Heart right ventricle (tissue), 16 donors: ENCODE results near the gene DRD4. TPM values are rescaled to one million over a fixed set of nuclear protein-coding genes. Genes with fewer than 3 reads are reported as not detected.

Experiments used
- ATAC-seq, 8 donors: fragments of 200-7000 bp; cut with Tn5 transposase; one replicate each; pipeline ENCODE4 v1.9.1; 2020; ENCODE audit warnings: mild to moderate bottlenecking in 8 of 8, moderate library complexity in 8 of 8, moderate number of reproducible peaks in 1 of 8
- DNase-seq, 2 donors: peaks; one replicate each; pipeline ENCODE4 v3.0.0-alpha.2; 2020
- H3K27ac ChIP-seq, 10 donors: fragments of 200-600 bp; sonication (generic) in 2 of 10; one replicate each; pipeline versions ENCODE4 v1.5.0 to v1.8.0; 2020 to 2022; ENCODE audit warnings: mild to moderate bottlenecking in 3 of 10
- H3K27me3 ChIP-seq, 7 donors: fragments of 200-600 bp; one replicate each; pipeline ENCODE4 v1.8.0; 2021 to 2022; ENCODE audit warnings: mild to moderate bottlenecking in 2 of 7
- H3K36me3 ChIP-seq, 9 donors: fragments of 200-600 bp; sonication (generic) in 1 of 9; one replicate each; pipeline versions ENCODE4 v1.5.0 to v1.8.0; 2020 to 2022; ENCODE audit warnings: mild to moderate bottlenecking in 2 of 9
- H3K4me1 ChIP-seq, 9 donors: fragments of 200-600 bp; sonication (generic) in 1 of 9; one replicate each; pipeline versions ENCODE4 v1.5.0 to v1.8.0; 2020 to 2022; ENCODE audit warnings: mild to moderate bottlenecking in 4 of 9
- H3K4me3 ChIP-seq, 10 donors: fragments of 200-600 bp; sonication (generic) in 2 of 10; one replicate each; pipeline versions ENCODE4 v1.5.0 to v1.8.0; 2020 to 2022; ENCODE audit warnings: mild to moderate bottlenecking in 7 of 10, moderate library complexity in 2 of 10
- H3K9me3 ChIP-seq, 11 donors: fragments of 200-600 bp in 10 of 11; sonication (generic) in 2 of 11; one replicate each; pipeline versions ENCODE4 v1.5.0 to v1.8.0; 2013 to 2022; ENCODE audit warnings: mild to moderate bottlenecking in 2 of 11, control low read depth in 1 of 11, moderate library complexity in 1 of 11
- CTCF ChIP-seq, 9 donors: fragments of 200-600 bp; sonication (generic) in 2 of 9; IDR thresholded peaks; one replicate each; pipeline versions ENCODE4 v1.5.0 to v1.8.0; 2021 to 2022; ENCODE audit warnings: antibody characterized with exemption in 9 of 9, mild to moderate bottlenecking in 5 of 9, moderate library complexity in 1 of 9
- WGBS, 2 donors: extraction: QIAGEN DNeasy Blood & Tissue Kit; methylation state at CpG; one replicate each; pipeline ENCODE4 v1.1.7; 2013; ENCODE audit warnings: inconsistent platforms in 1 of 2; 5-methylcytosine and 5-hydroxymethylcytosine counted together
- intact Hi-C, 10 donors: fragments of 100-400 bp; cut with DNase I; formaldehyde crosslinking; loops; one replicate each; pipeline versions ENCODE4 v1.11.1 to v1.14.2; 2022
- polyA plus RNA-seq, 2 donors: library from polyadenylated mRNA; stranded (reverse); fragments of 200-250 nt; gene quantifications; one replicate each; pipeline ENCODE4 v1.2.3, GENCODE V29; 2013
- total RNA-seq, 10 donors: library from RNA; stranded (reverse); fragmentation: NEBNext Ultra II Directional in 3 of 10; extraction: Animal tissue kit (Norgen Biotek cat#: 25700) in 3 of 10; gene quantifications; one replicate each; pipeline versions ENCODE4 v1.2.1 to v1.2.4, GENCODE V29; 2021 to 2023
- donor health status: Arrhythmogenic right ventricular cardiomyopathy.
- donor health status: ischemic (EF 13 %, LVEDD 7.1; RV severe dilation, severe dysfunction).
- donor health status: healthy with polysubstance abuse.
- donor health status: DM: no; HTN: yes; CAD: no.
- donor health status: DM: no; HTN: no; CAD: no.
- donor health status: ischemic (EF 25% LVEDD 6.9; RV normal size, moderate dysfunction).
- donor health status: ischemic (EF 25% LVEDD 5.7; RV mildly dilated, moderate dysfunction).
- donor health status: healthy.
- donor health status: DM: yes; HTN: yes; CAD: no.
- donor health status: Ischemic cardiomyopathy.
- donor health status: ischemic (EF 35%, LVEDD 5.7; RV mildly dilated, moderate dysfunction).
- donor health status: nonischemic (EF 11% LVEDD 7.7; RV severe dilation, severe dysfunction).
- donor health status: DM: yes; HTN: yes; CAD: no.
- donor health status: PGD.
- donor health status: ischemic (EF 29% LVEDD 5.4; RV normal size, mild dysfunction).
- donor health status: nonischemic (EF 23%, LVEDD 6.1; RV moderate dilation, normal function).

DRD4 gene
- total and polyA plus RNA-seq, 12 donors, result 0.09 to 0.72 (median 0.49) TPM; not detected in 5

- ATAC-seq (peak; percentile 86 to 96 (median 93)), DNase-seq (peak; percentile 96)
- Histone ChIP-seq H3K27ac (peak within 1 kb of the TSS; percentile 74 to 99 (median 96)), H3K27me3 (no peaks in the 10 kb centered on the region), H3K4me3 (peak within 1 kb of the TSS; percentile 33 to 86 (median 73)), H3K9me3 (no peaks in the 10 kb centered on the region), H3K4me1 (peaks cover 13 to 40% (median 24%) of the 10 kb centered on the region in 9 donors), H3K36me3 (peaks cover 0 to 46% (median 27%) of the 10 kb centered on the region in 9 donors)
- intact Hi-C loops, result loop anchor here in 2 of 10 donors (2.0 to 5.0 kb wide), 2 partner anchors 38 to 39 kb away; partner anchors contain the start of gene PHRF1 (in 2 of the 2)
- 6 to 7% methylated on average over 63 to 66 of the region's 66 CpGs for WGBS, 2 donors
- TF ChIP-seq CTCF (IDR thresholded peaks at IDR 0.05), result no peak
Observed at GRCh38 chr11:615504-616319, 21.4 kb upstream of the DRD4 start, which contains the start of gene IRF7. TSS of gene IRF7 (minus strand) at chr11:615950. CDS start at chr11:615364, 586 bp downstream.

GRCh38 chr11:616320-617198, 20.5 kb upstream of the DRD4 start:
- Histone ChIP-seq H3K4me3 (peak overlapping the region; percentile 33 to 86 (median 73)), H3K27ac (peak overlapping the region; percentile 74 to 99 (median 96)), H3K9me3 (no peaks in the 10 kb centered on the region), H3K27me3 (no peaks in the 10 kb centered on the region), H3K36me3 (peaks cover 0 to 37% (median 18%) of the 10 kb centered on the region in 9 donors), H3K4me1 (peaks cover 13 to 40% (median 24%) of the 10 kb centered on the region in 9 donors)
- DNase-seq, result no peak
- intact Hi-C loops, result loop anchor here in 1 of 10 donors (5.0 kb wide), 1 partner anchor 39 kb away; the partner anchor contains the start of gene PHRF1
- 86 to 91% methylated on average over 39 of the region's 39 CpGs for WGBS, 2 donors
- no peak for TF ChIP-seq CTCF (IDR thresholded peaks at IDR 0.05)
- ATAC-seq, result no peak

GRCh38 chr11:617199-617911, 19.7 kb upstream of the DRD4 start:
- 93 to 94% methylated on average over 52 to 57 of the region's 57 CpGs for WGBS, 2 donors
- peak in 1 of 2 donors; percentile 20 for DNase-seq

More at GRCh38 chr11:617199-617911, 19.7 kb upstream of the DRD4 start:
- intact Hi-C loops, result loop anchor here in 1 of 10 donors (5.0 kb wide), 1 partner anchor 40 kb away; the partner anchor contains the start of gene PHRF1
- Histone ChIP-seq H3K9me3 (no peaks in the 10 kb centered on the region), H3K27ac (no peak overlapping the region), H3K36me3 (peaks cover 0 to 32% (median 10%) of the 10 kb centered on the region in 9 donors), H3K27me3 (no peaks in the 10 kb centered on the region), H3K4me3 (no peak overlapping the region), H3K4me1 (peaks cover 13 to 40% (median 24%) of the 10 kb centered on the region in 9 donors)
- TF ChIP-seq CTCF (IDR thresholded peaks at IDR 0.05), result no peak
- no peak for ATAC-seq
